H1 (cell line): ENCODE results near the gene SLC39A7. TPM values are rescaled to one million over a fixed set of nuclear protein-coding genes. Genes with fewer than 3 reads are reported as not detected.

Experiments used
- CTCF ChIA-PET: fragments of 300-600 bp; sonication (Branson Sonifier 250); formaldehyde crosslinking; loops from one replicate; lab custom pipeline; 2021; ENCODE audit not compliant: partially characterized antibody; lab: Charles Lee
- POLR2A ChIA-PET: fragments of 300-600 bp; sonication (Branson Sonifier 250); formaldehyde crosslinking; loops from one replicate; lab custom pipeline; 2021; ENCODE audit warnings: inconsistent platforms; ENCODE audit not compliant: partially characterized antibody; lab: Charles Lee
- DNase-seq, 2 experiments: peaks; one replicate each; pipeline versions ENCODE4 v3.0.0 to v3.0.0-alpha.2; 2010 to 2022; ENCODE audit warnings: low spot score in 2 of 2, low read depth in 1 of 2, mixed read lengths in 1 of 2
- FAIRE-seq: peaks from 2 replicates; lab custom pipeline; 2011; peaks lifted over from hg19 to GRCh38; lab: Jason Lieb, UNC
- H2AFZ ChIP-seq: 2 replicates; pipeline ENCODE4 v1.8.1; 2012; ENCODE audit warnings: low read length, inconsistent platforms
- H2AK5ac ChIP-seq: 2 replicates; pipeline ENCODE4 v1.6.1; 2013; ENCODE audit warnings: low read depth, low read length
- H2BK120ac ChIP-seq: replicated peaks from 2 replicates; pipeline ENCODE3; 2013; ENCODE audit warnings: low read depth, low read length, inconsistent platforms
- H2BK12ac ChIP-seq: 2 replicates; pipeline ENCODE4 v1.6.1; 2013; ENCODE audit warnings: low read depth, low read length
- H2BK15ac ChIP-seq: 2 replicates; pipeline ENCODE4 v1.6.1; 2013; ENCODE audit warnings: low read length
- H2BK20ac ChIP-seq: 2 replicates; pipeline ENCODE4 v1.6.1; 2013; ENCODE audit warnings: low read length
- H2BK5ac ChIP-seq: 2 replicates; pipeline ENCODE4 v1.6.1; 2013; ENCODE audit warnings: low read depth, low read length
- H3K14ac ChIP-seq: 2 replicates; pipeline ENCODE4 v1.6.1; 2013; ENCODE audit warnings: inconsistent platforms; ENCODE audit not compliant: insufficient read length
- H3K18ac ChIP-seq: 2 replicates; pipeline ENCODE4 v1.6.1; 2013; ENCODE audit warnings: low read length; ENCODE audit errors: extremely low read depth
- H3K23ac ChIP-seq: 2 replicates; pipeline ENCODE4 v1.6.1; 2013; ENCODE audit warnings: inconsistent platforms; ENCODE audit not compliant: insufficient read length
- H3K23me2 ChIP-seq: 2 replicates; pipeline ENCODE4 v1.6.1; 2013; ENCODE audit warnings: low read depth, low read length
- H3K27ac ChIP-seq: 2 replicates; pipeline ENCODE4 v1.6.1; 2011; ENCODE audit warnings: low read depth, low read length, inconsistent platforms
- H3K27me3 ChIP-seq, 4 experiments: replicated peaks in 1 of 4; 1 replicate in 1 of 4; 2 replicates in 3 of 4; pipeline versions ENCODE4 v1.6.1 to v1.8.1; 2011 to 2013; ENCODE audit warnings: low read length in 3 of 4, mild to moderate bottlenecking in 3 of 4, inconsistent platforms in 2 of 4, mixed read lengths in 2 of 4, moderate library complexity in 1 of 4; ENCODE audit not compliant: control insufficient read depth in 3 of 4, insufficient read depth in 3 of 4; ENCODE audit errors: extremely low read depth in 1 of 4
- H3K36me3 ChIP-seq, 4 experiments: 2 replicates each; pipeline versions ENCODE4 v1.6.1 to v1.8.1; 2011 to 2013; ENCODE audit warnings: mild to moderate bottlenecking in 4 of 4, low read length in 3 of 4, moderate library complexity in 2 of 4, control low read depth in 1 of 4, inconsistent platforms in 1 of 4; ENCODE audit not compliant: insufficient read depth in 4 of 4, control insufficient read depth in 2 of 4
- H3K4ac ChIP-seq: replicated peaks from 2 replicates; pipeline ENCODE3; 2013; ENCODE audit warnings: low read length, low read depth, mixed read lengths, inconsistent platforms; ENCODE audit not compliant: insufficient read length
- H3K4me1 ChIP-seq, 4 experiments: replicated peaks in 1 of 4; 1 replicate in 1 of 4; 2 replicates in 3 of 4; pipeline versions ENCODE4 v1.6.1 to v1.8.1; 2011 to 2013; ENCODE audit warnings: low read length in 3 of 4, inconsistent platforms in 2 of 4, mixed read lengths in 1 of 4; ENCODE audit not compliant: insufficient read depth in 4 of 4, control insufficient read depth in 3 of 4
- H3K4me2 ChIP-seq, 2 experiments: 2 replicates each; pipeline versions ENCODE4 v1.6.1 to v1.8.1; 2011 to 2013; ENCODE audit warnings: low read depth in 2 of 2, low read length in 2 of 2, control low read depth in 1 of 2, inconsistent platforms in 1 of 2, mild to moderate bottlenecking in 1 of 2; ENCODE audit not compliant: insufficient read depth in 1 of 2
- H3K4me3 ChIP-seq, 4 experiments: fragments of 200-600, 300-600 bp in 1 of 4; sonication (generic), shearing (Covaris generic), sonication (Bioruptor Twin) in 1 of 4; 2 replicates each; pipeline versions ENCODE4 v1.5.1 to v1.8.1; 2011 to 2016; ENCODE audit warnings: low read length in 4 of 4, low read depth in 3 of 4, control low read depth in 2 of 4, inconsistent platforms in 2 of 4, mild to moderate bottlenecking in 2 of 4, mixed read lengths in 1 of 4, moderate library complexity in 1 of 4; ENCODE audit not compliant: insufficient read depth in 2 of 4; ENCODE audit errors: extremely low read depth in 1 of 4
- H3K56ac ChIP-seq: replicated peaks from 2 replicates; pipeline ENCODE3; 2013; ENCODE audit warnings: low read depth, mild to moderate bottlenecking, mixed read lengths, low read length, inconsistent platforms; ENCODE audit not compliant: insufficient read length
- H3K79me1 ChIP-seq: 2 replicates; pipeline ENCODE4 v1.6.1; 2013; ENCODE audit warnings: low read depth, low read length, control low read depth
- H3K79me2 ChIP-seq, 2 experiments: 2 replicates each; pipeline versions ENCODE4 v1.6.1 to v1.8.1; 2012 to 2013; ENCODE audit warnings: low read length in 2 of 2, mild to moderate bottlenecking in 2 of 2, inconsistent platforms in 1 of 2; ENCODE audit not compliant: insufficient read depth in 2 of 2, control insufficient read depth in 1 of 2
- H3K9ac ChIP-seq, 4 experiments: replicated peaks in 1 of 4; 1 replicate in 1 of 4; 2 replicates in 3 of 4; pipeline versions ENCODE4 v1.6.1 to v1.8.1; 2011 to 2013; ENCODE audit warnings: low read depth in 3 of 4, low read length in 3 of 4, control low read depth in 2 of 4, mild to moderate bottlenecking in 2 of 4, moderate library complexity in 2 of 4, inconsistent platforms in 1 of 4; ENCODE audit errors: extremely low read depth in 1 of 4
- H3K9me3 ChIP-seq, 2 experiments: 2 replicates each; pipeline versions ENCODE4 v1.6.1 to v1.8.1; 2012 to 2013; ENCODE audit warnings: mild to moderate bottlenecking in 2 of 2, moderate library complexity in 2 of 2, control low read depth in 1 of 2, inconsistent platforms in 1 of 2, low read depth in 1 of 2, low read length in 1 of 2, mixed read lengths in 1 of 2; ENCODE audit not compliant: insufficient read depth in 2 of 2
- H4K20me1 ChIP-seq, 2 experiments: replicated peaks in 1 of 2; 2 replicates each; pipeline versions ENCODE3 to v1.8.1; 2011 to 2013; ENCODE audit warnings: inconsistent platforms in 2 of 2, low read length in 2 of 2, mild to moderate bottlenecking in 1 of 2; ENCODE audit not compliant: insufficient read depth in 2 of 2, control insufficient read depth in 1 of 2
- H4K5ac ChIP-seq: 2 replicates; pipeline ENCODE4 v1.6.1; 2013; ENCODE audit warnings: low read length, low read depth, mixed read lengths, inconsistent platforms; ENCODE audit not compliant: insufficient read length
- H4K8ac ChIP-seq: 2 replicates; pipeline ENCODE4 v1.8.0; 2013; ENCODE audit warnings: mild to moderate bottlenecking, moderate library complexity, low read length, inconsistent platforms; ENCODE audit not compliant: insufficient read depth; ENCODE audit errors: extremely low read depth
- H4K91ac ChIP-seq: replicated peaks from 2 replicates; pipeline ENCODE3; 2013; ENCODE audit warnings: low read length, mixed read lengths, inconsistent platforms; ENCODE audit not compliant: insufficient read length
- POLR2AphosphoS5 ChIP-seq: IDR thresholded peaks from 2 replicates; pipeline ENCODE4 v1.6.1; 2011; ENCODE audit warnings: low read depth, low read length
- RNF2 ChIP-seq: fragments of 200-900, 300-1000 bp; sonication (generic); IDR thresholded peaks from 2 replicates; pipeline ENCODE4 v1.7.1; 2016; ENCODE audit warnings: borderline replicate concordance, low read depth, mild to moderate bottlenecking, antibody characterized with exemption, low read length; ENCODE audit not compliant: poor library complexity, severe bottlenecking; ENCODE audit errors: missing control alignments
- WGBS, 2 experiments: shearing (Covaris generic) in 1 of 2; methylation state at CpG; one replicate each; pipeline versions ENCODE4 v1.1.6 to v1.1.7; 2013 to 2015; ENCODE audit warnings: low lambda C conversion rate in 2 of 2, mixed read lengths in 2 of 2, inconsistent platforms in 1 of 2, low coverage in 1 of 2, missing lambda C conversion rate in 1 of 2; ENCODE audit not compliant: insufficient replicate concordance in 2 of 2, insufficient coverage in 1 of 2, insufficient read length in 1 of 2; ENCODE audit errors: extremely low coverage in 1 of 2, missing lambda C conversion rate in 1 of 2; 5-methylcytosine and 5-hydroxymethylcytosine counted together
- polyA plus RNA-seq, 7 experiments: library from polyadenylated mRNA; depleted of rRNA in 3 of 7; stranded (reverse) in 5 of 7; unstranded in 2 of 7; fragments of >200 nt in 5 of 7; fragments of 200-250 nt in 2 of 7; gene quantifications; 1 replicate in 5 of 7; 2 replicates in 1 of 7; 4 replicates in 1 of 7; pipeline versions ENCODE4 v1.2.1 to v1.2.3, GENCODE V29; 2011 to 2013; ENCODE audit warnings: missing spikeins in 2 of 7, mixed read lengths in 2 of 7
- total RNA-seq: library from RNA; stranded (reverse); fragmentation: NEBNext Ultra II Directional; extraction: Animal tissue kit (Norgen Biotek cat#: 25700); gene quantifications from 2 replicates; pipeline ENCODE4 v1.2.1, GENCODE V29; 2021
- TF ChIP-seq, protein P1 (sequence below): IDR thresholded peaks from 2 replicates; pipeline ENCODE4 v1.6.1; 2011; ENCODE audit warnings: low read length, improper control_type of control experiment

Gene SLC39A7
- total and polyA plus RNA-seq, 2 of the 8 experiments (the other 6 are each of a cell fraction or from before 2014, with no cell fraction given) = 63.3 to 123 TPM

DNA sequence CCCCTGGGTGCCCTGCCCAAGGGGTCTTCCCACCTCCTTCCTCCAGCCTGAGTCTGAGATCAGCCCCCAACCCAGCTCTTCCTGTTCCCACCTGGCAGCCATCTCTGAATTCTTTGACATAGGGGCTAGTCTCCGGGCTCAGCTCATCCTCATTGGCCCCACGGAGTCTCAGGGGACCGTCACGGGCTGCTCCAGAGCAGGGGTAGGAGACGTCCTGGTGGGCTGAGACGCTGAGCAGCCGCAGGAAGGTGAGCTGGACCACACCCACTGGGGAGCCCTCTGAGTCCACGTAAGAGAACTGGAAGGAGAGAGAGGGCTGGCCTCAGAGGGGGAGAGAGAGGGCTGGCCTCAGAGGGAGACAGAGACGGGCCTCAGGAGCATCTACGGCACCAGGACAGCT, 36.5 kb upstream of the SLC39A7 start:
- Histone ChIP-seq H3K27me3 (peaks cover 0 to 8% (median 2%) of the 10 kb centered on the region in 4 experiments; a peak in 4 of 7 replicates), H2AK5ac (no peak overlapping the region), H4K20me1 (no peaks in the 10 kb centered on the region), H3K27ac (no peak overlapping the region), H3K23ac (no peak overlapping the region), H3K4me2 (no peak overlapping the region), H3K23me2 (peaks cover 7% of the 10 kb centered on the region; the same call in 1 of the 2 replicates), H3K9me3 (no peaks in the 10 kb centered on the region), H3K36me3 (no peaks in the 10 kb centered on the region), H3K18ac (no peak overlapping the region), H2BK120ac (no peak overlapping the region), H4K8ac (peak overlapping the region; percentile 43; the same call in 1 of the 2 replicates), H3K56ac (no peak overlapping the region), H2BK15ac (no peak overlapping the region), H3K4me3 (no peak overlapping the region), H4K91ac (no peak overlapping the region), H2BK5ac (no peak overlapping the region), H2BK20ac (no peak overlapping the region), H3K14ac (no peak overlapping the region), H3K4me1 (peaks cover 0 to 6% (median 2%) of the 10 kb centered on the region in 4 experiments; a peak in 6 of 7 replicates), H3K79me1 (no peaks in the 10 kb centered on the region), H3K9ac (no peak overlapping the region), H3K4ac (no peak overlapping the region), H4K5ac (no peak overlapping the region), H3K79me2 (no peaks in the 10 kb centered on the region), H2AFZ (no peak overlapping the region), H2BK12ac (peak overlapping the region; percentile 39; the same call in 1 of the 2 replicates)
- ChIA-PET POLR2A (interaction anchor here (1.2 to 4.0 kb wide), 6 partner anchors 14 to 192 kb away, joined by 3 to 22 read pairs (median 4); partner anchors contain the start of gene COL11A2), CTCF (interaction anchor here (0.8 to 9.5 kb wide), 12 partner anchors 10 to 179 kb away, joined by 3 to 74 read pairs (median 5); no protein-coding TSS in a partner anchor)
- FAIRE-seq (no peak), DNase-seq (no peak)
- 82% methylated on average over 9 of the region's 10 CpGs; no CpG with 5 or more reads in 1 of the 2 experiments for WGBS, 2 experiments
- TF ChIP-seq POLR2AphosphoS5 (no peak), RNF2 (no peak)
- TF ChIP-seq, protein P1, sequence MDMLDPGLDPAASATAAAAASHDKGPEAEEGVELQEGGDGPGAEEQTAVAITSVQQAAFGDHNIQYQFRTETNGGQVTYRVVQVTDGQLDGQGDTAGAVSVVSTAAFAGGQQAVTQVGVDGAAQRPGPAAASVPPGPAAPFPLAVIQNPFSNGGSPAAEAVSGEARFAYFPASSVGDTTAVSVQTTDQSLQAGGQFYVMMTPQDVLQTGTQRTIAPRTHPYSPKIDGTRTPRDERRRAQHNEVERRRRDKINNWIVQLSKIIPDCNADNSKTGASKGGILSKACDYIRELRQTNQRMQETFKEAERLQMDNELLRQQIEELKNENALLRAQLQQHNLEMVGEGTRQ = no peak
